NB4 (cell line): ENCODE results near the gene ABCC12.

Experiments used
- TF ChIP-seq, protein P1 (sequence below): IDR thresholded peaks from one replicate; pipeline ENCODE4 v1.5.1; 2012; ENCODE audit warnings: low read depth, low read length
- TF ChIP-seq, protein P2 (sequence below): IDR thresholded peaks from 2 replicates; pipeline ENCODE4 v1.6.1; 2011; ENCODE audit warnings: low read depth, low read length

- TF ChIP-seq, protein P1, sequence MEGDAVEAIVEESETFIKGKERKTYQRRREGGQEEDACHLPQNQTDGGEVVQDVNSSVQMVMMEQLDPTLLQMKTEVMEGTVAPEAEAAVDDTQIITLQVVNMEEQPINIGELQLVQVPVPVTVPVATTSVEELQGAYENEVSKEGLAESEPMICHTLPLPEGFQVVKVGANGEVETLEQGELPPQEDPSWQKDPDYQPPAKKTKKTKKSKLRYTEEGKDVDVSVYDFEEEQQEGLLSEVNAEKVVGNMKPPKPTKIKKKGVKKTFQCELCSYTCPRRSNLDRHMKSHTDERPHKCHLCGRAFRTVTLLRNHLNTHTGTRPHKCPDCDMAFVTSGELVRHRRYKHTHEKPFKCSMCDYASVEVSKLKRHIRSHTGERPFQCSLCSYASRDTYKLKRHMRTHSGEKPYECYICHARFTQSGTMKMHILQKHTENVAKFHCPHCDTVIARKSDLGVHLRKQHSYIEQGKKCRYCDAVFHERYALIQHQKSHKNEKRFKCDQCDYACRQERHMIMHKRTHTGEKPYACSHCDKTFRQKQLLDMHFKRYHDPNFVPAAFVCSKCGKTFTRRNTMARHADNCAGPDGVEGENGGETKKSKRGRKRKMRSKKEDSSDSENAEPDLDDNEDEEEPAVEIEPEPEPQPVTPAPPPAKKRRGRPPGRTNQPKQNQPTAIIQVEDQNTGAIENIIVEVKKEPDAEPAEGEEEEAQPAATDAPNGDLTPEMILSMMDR: no peak
- TF ChIP-seq, protein P2, sequence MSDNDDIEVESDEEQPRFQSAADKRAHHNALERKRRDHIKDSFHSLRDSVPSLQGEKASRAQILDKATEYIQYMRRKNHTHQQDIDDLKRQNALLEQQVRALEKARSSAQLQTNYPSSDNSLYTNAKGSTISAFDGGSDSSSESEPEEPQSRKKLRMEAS: no peak
These were observed 11.9 kb downstream of the ABCC12 start for GRCh38 chr16:48143812-48144368.
